Left lung (tissue), 10 donors: ENCODE measurements around the gene NTM. TPM values are rescaled to one million over a fixed set of nuclear protein-coding genes. Genes with fewer than 3 reads are reported as not detected.

ENCODE experiments used
- ATAC-seq: fragments of 200-7000 bp; cut with Tn5 transposase; one replicate; pipeline ENCODE4 v1.9.1; 2020; ENCODE audit warnings: moderate library complexity
- DNase-seq, 4 donors: peaks; one replicate each; pipeline ENCODE4 v3.0.0-alpha.2; 2013 to 2020
- H3K27ac ChIP-seq, 2 donors: fragments of 200-600 bp; sonication (generic) in 1 of 2; one replicate each; pipeline versions ENCODE4 v1.5.0 to v1.8.0; 2020 to 2021
- H3K27me3 ChIP-seq, 2 donors: fragments of 200-600 bp; sonication (generic) in 1 of 2; one replicate each; pipeline versions ENCODE4 v1.5.0 to v1.8.0; 2020 to 2021
- H3K36me3 ChIP-seq, 2 donors: fragments of 200-600 bp; sonication (generic) in 1 of 2; one replicate each; pipeline versions ENCODE4 v1.5.0 to v1.8.0; 2020 to 2021
- H3K4me1 ChIP-seq, 2 donors: fragments of 200-600 bp; one replicate each; pipeline ENCODE4 v1.8.0; 2021
- H3K4me3 ChIP-seq, 2 donors: fragments of 200-600 bp; sonication (generic) in 1 of 2; one replicate each; pipeline versions ENCODE4 v1.5.0 to v1.8.0; 2020 to 2021; ENCODE audit warnings: mild to moderate bottlenecking in 1 of 2
- H3K9me3 ChIP-seq, 2 donors: fragments of 200-600 bp; sonication (generic) in 1 of 2; one replicate each; pipeline versions ENCODE4 v1.5.0 to v1.8.0; 2020 to 2021
- CTCF ChIP-seq, 2 donors: fragments of 200-600 bp; sonication (generic) in 1 of 2; IDR thresholded peaks; one replicate each; pipeline versions ENCODE4 v1.5.0 to v1.8.0; 2021; ENCODE audit warnings: antibody characterized with exemption in 2 of 2
- intact Hi-C, 2 donors: fragments of 100-400 bp; cut with DNase I; formaldehyde crosslinking; loops; one replicate each; pipeline versions ENCODE4 v1.11.2 to v1.14.2; 2022
- polyA plus RNA-seq, 6 donors: library from polyadenylated mRNA; unstranded; fragments of 120-200 nt; gene quantifications; one replicate each; pipeline ENCODE4 v1.2.1, GENCODE V29; 2013; ENCODE audit not compliant: insufficient read length in 6 of 6
- total RNA-seq, 2 donors: library from RNA; stranded (reverse); fragmentation: NEBNext Ultra II Directional; extraction: Animal tissue kit (Norgen Biotek cat#: 25700); gene quantifications; one replicate each; pipeline ENCODE4 v1.2.1, GENCODE V29; 2021
- donor health status: DM: no; HTN: yes; CAD: no.
- donor health status: DM: no; HTN: no; CAD: no.

Gene NTM
- total and polyA plus RNA-seq, 8 donors, result 9.5 to 31.0 (median 21.1) TPM

GRCh38 chr11:131656179-131656838 lies 285.9 kb downstream of the NTM start:
- intact Hi-C loops, result no loop called here
- no peaks in the 10 kb centered on the region for H3K4me1 ChIP-seq
- no peak for TF ChIP-seq CTCF (IDR thresholded peaks at IDR 0.05)
- no peaks in the 10 kb centered on the region for H3K9me3 ChIP-seq
- no peaks in the 10 kb centered on the region for H3K36me3 ChIP-seq
- ATAC-seq, result no peak
- H3K27me3 ChIP-seq, result peaks cover 0 to 11% of the 10 kb centered on the region in 2 donors
- DNase-seq, result no peak
- no peak overlapping the region for H3K27ac ChIP-seq
- H3K4me3 ChIP-seq, result no peak overlapping the region

- intact Hi-C loops, result no loop called here
- no peaks in the 10 kb centered on the region for H3K9me3 ChIP-seq
- TF ChIP-seq CTCF (IDR thresholded peaks at IDR 0.05), result no peak
- no peaks in the 10 kb centered on the region for H3K4me1 ChIP-seq
- H3K27me3 ChIP-seq, result peaks cover 0 to 11% of the 10 kb centered on the region in 2 donors
- H3K27ac ChIP-seq, result no peak overlapping the region
- H3K36me3 ChIP-seq, result no peaks in the 10 kb centered on the region
- ATAC-seq (no peak), DNase-seq (no peak)
- H3K4me3 ChIP-seq, result no peak overlapping the region
Observed at GRCh38 chr11:131656839-131657211, 286.4 kb downstream of the NTM start.

DNA sequence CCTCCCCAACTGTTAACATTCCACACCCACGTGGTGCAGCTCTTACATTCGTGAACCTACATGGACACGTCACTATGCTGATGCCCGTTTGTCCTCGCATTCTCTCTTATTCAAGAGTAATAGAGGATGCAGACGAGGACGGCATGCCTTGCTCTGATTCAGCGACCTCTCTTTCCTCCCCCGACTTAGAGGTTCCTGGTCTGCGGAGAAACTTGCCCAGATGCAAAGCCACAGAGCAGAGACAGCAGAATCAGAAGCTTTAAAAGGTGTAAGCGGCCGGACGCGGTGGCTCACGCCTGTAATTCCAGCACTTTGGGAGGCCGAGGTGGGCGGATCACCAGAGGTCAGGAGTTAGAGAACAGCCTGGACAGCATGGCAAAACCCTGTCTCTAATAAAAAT lies 288.0 kb downstream of the NTM start:
- H3K4me1 ChIP-seq, result no peaks in the 10 kb centered on the region
- H3K9me3 ChIP-seq, result no peaks in the 10 kb centered on the region
- ATAC-seq (no peak), DNase-seq (no peak)
- H3K36me3 ChIP-seq, result no peaks in the 10 kb centered on the region
- no peak overlapping the region for H3K27ac ChIP-seq
- no peak for TF ChIP-seq CTCF (IDR thresholded peaks at IDR 0.05)
- H3K4me3 ChIP-seq, result no peak overlapping the region
- intact Hi-C loops, result no loop called here
- H3K27me3 ChIP-seq, result no peaks in the 10 kb centered on the region

- DNase-seq (no peak), ATAC-seq (no peak)
- Histone ChIP-seq H3K36me3 (no peaks in the 10 kb centered on the region), H3K27ac (no peak overlapping the region), H3K4me1 (no peaks in the 10 kb centered on the region), H3K9me3 (no peaks in the 10 kb centered on the region), H3K27me3 (no peaks in the 10 kb centered on the region), H3K4me3 (no peak overlapping the region)
- intact Hi-C loops, result no loop called here
- no peak for TF ChIP-seq CTCF (IDR thresholded peaks at IDR 0.05)
Observed at GRCh38 chr11:131658952-131659351, 288.5 kb downstream of the NTM start.

DNA sequence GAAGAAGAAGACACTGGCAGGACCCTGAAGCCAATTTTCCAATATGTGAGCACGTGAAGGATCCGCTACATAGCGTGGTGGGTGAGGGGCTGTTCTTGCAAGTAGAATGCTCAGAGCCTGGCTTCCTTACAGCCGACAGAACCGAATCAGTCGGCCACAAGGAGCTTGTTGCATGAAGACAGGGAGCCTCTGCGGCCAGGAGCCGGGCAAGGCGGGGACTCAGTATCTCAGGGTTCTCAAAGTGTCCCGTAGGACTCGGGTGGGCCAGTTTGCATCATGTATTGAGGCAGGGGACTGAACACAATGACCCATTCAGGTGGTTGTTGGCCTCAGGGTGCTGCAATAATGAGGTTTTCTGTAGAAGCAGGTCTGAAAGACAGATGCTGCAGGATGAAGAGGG lies 289.5 kb downstream of the NTM start:
- no peak overlapping the region for H3K4me3 ChIP-seq
- H3K27me3 ChIP-seq, result no peaks in the 10 kb centered on the region
- TF ChIP-seq CTCF (IDR thresholded peaks at IDR 0.05), result no peak
- no peaks in the 10 kb centered on the region for H3K9me3 ChIP-seq
- no peaks in the 10 kb centered on the region for H3K36me3 ChIP-seq
- no peaks in the 10 kb centered on the region for H3K4me1 ChIP-seq
- intact Hi-C loops, result no loop called here
- DNase-seq (no peak), ATAC-seq (no peak)
- H3K27ac ChIP-seq, result no peak overlapping the region
